CD4-positive, alpha-beta T cell treated with Interleukin-21 for 1 hour (primary cell): Measurements from ENCODE around the gene STX7.

ENCODE experiments used
- DNase-seq: peaks from one replicate; pipeline ENCODE4 v3.0.0-alpha.2; 2020

The STX7 gene

DNA sequence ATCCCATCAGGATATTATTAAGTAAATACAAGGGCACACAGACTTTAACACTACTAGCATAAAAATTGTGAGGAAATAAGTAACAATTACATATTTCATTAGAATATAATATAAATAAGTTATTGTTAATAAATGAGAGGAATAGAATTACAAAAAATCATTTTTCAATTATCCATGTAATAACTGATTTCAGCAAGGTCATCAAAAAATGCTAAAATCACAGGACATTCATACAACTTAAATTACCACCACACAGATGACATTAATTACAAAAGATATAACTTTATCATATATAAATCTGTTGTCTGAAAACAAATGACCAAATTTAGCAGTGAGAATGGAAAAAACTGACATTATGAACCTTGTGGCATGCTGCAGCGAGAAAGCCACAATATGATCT is 37.0 kb downstream of the STX7 start:
- no peak for DNase-seq

GRCh38 chr6:132471787-132472186 is 41.1 kb downstream of the STX7 start:
- DNase-seq: no peak

GRCh38 chr6:132466952-132467351 is 46.0 kb downstream of the STX7 start:
- DNase-seq: no peak

GRCh38 chr6:132465530-132466485 is 47.1 kb downstream of the STX7 start:
- no peak for DNase-seq

DNA sequence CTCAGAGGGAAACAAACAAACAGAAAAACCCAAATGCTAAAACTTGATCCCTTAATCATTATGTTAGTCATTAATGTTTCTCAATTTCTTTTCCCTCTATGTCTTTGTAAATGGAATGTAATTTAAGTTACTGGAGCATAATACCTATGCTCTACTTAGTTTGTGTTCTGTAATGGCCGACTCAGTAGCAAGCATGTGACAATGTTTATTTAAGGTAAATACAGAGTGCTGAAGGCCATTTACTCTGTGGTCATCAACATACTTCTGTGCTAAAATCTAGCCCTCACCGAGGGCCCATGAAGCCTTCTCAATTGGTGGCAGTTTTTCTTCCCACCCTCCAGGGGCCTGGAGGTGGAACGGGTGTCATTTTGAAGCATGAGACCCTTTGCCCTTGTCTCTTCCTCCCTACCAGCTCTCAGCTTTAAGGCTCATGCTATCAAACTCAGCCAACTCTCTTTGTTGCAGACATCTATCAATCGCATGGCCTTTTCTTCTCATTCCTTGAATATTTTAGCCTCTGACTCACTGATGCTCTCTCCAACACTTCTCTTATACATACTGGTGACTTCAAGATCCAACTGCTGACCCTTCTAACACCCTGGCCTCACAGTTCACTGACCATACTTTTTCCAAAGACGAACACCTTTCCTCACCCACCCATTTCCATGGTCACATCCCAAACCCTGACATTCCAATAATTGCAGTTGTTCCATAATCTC is 48.2 kb downstream of the STX7 start:
- no peak for DNase-seq

DNA sequence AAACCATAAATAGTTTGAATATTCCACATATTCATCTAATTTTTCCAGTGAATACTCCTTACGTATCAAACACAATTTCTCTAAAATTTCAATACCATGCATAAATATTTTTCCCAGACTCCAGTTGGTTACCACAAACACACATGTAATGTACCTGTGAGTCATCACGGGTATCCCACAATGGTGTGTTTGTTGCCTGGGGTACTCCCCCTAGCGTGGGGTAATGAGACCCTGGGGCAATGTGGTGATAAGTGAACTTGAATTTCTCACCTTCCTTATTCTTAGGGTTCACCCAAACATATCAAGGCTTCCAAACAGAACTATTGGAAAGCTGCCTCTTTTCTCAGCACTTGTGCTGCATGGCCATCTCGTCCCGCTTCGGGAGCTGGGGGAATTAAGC is 51.0 kb downstream of the STX7 start:
- DNase-seq: no peak

- no peak for DNase-seq
Measured at GRCh38 chr6:132459605-132459952, 53.3 kb downstream of the STX7 start.

GRCh38 chr6:132458887-132459604 is 53.9 kb downstream of the STX7 start:
- no peak for DNase-seq

- no peak for DNase-seq
Measured at GRCh38 chr6:132456700-132457143, 56.2 kb downstream of the STX7 start.

DNA sequence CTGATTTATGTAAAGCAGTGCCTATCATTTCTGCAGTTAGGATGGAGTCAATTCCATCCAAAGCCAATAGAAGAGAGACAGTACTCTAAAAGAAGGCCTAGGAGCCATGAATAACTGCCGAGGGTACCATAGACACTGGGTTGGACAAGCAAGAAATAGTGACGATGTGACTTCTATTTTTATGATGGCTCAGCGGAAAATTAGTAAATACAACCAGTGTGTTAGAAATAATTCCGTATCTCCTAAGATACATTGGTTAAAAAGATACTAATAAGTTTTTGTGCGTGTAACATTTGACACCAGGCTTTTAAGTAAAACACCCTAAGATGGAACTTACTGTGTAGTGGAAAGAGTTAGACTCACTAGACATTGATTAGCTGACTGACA is 66.1 kb downstream of the STX7 start:
- DNase-seq: no peak

DNA sequence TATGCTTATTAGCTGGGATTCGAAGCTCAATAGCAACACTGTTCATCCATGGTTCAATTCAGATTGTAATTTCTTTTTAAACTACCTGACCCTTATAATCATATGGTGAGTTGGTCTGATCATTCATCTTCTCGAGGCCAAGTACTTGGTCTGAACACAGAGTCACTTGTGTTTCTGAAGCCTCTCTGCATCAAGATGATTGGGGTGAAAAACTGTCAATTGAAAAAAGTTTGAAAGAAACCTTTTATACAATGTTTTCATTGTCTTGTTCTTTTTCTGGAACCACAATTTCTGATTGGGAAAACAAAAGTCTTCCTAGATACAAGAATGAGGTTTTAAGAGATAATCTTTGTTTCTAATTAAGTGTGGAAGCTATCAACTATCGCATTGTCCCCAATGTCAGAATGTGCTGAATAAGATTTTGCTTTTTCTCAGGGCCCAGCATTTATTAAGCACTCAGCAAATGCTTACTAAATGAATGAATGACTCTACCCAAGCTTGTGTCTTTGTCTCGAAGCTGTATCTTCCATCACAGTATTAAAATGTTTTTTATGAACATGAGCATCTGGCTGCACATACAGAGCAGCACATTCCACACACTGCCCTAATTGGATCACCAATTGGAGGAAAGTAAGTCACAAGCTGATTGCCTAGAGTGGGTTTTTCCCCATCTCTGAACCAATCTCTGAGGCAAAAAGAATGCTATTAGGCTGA is 66.6 kb downstream of the STX7 start:
- no peak for DNase-seq

- DNase-seq: no peak
Measured at GRCh38 chr6:132445201-132445951, 67.5 kb downstream of the STX7 start.

GRCh38 chr6:132443206-132443605 is 69.7 kb downstream of the STX7 start:
- DNase-seq: no peak

GRCh38 chr6:132430110-132430509 is 82.8 kb downstream of the STX7 start:
- DNase-seq: no peak

GRCh38 chr6:132425176-132425575 is 87.7 kb downstream of the STX7 start:
- no peak for DNase-seq

DNA sequence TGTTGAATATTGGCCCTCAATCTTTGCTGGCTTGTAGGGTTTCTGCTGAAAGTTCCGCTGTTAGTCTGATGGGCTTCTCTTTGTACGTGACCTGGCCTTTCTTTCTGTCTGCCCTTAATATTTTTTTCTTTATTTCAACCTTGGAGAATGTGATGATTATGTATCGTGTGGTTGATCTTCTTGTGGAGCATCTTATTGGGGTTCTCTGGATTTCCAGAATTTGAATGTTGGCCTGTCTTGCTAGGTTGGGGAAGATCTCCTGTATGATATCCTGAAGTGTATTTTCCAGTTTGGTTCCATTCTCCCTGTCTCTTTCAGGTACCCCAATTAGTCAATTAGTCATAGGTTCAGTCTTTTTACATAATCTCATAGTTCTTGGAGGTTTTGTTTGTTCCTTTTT is 89.1 kb downstream of the STX7 start:
- no peak for DNase-seq

DNA sequence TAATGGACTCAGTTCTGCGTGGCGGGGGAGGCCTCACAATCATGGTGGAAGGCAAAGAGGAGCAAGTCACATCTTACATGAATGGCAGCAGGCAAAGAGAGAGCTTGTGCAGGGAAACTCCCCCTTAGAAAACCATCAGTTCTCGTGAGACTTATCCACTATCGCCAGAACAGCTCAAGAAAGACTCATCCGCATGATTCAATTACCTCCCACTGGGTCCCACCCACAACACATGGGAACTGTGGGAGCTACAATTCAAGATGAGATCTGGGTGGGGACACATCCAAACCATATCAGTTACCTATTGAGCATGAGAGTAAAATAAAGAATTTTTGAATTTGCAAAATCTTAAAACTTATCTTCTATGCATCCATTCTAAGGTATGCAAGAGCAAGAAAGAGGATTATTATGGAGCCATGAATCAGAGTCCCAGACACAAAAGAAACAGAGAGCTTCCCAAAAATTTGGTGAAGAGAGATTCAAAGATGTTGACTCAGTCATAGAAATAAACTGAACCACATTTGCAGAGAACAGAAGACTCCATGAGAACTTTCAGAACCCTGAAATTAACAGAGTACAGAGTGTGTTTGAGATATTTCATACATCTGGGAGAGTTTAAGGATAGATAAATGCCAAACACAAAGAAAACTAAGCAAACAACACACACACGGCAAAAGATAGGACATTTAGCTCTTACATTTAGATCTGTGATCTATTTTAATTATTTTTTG is 94.5 kb downstream of the STX7 start:
- no peak for DNase-seq

GRCh38 chr6:132414761-132415160 is 98.2 kb downstream of the STX7 start:
- DNase-seq: no peak

- no peak for DNase-seq
Measured at GRCh38 chr6:132414322-132414721, 98.6 kb downstream of the STX7 start.

GRCh38 chr6:132413499-132413802 is 99.5 kb downstream of the STX7 start:
- DNase-seq: no peak

GRCh38 chr6:132412656-132413498 is 100.0 kb downstream of the STX7 start:
- no peak for DNase-seq
